ENCODE data around the gene ANKRA2. TPM values are rescaled to one million over a fixed set of nuclear protein-coding genes. Genes with fewer than 3 reads are reported as not detected.
A peak's percentile ranks its signal among the peaks of the same experiment; 100 is the strongest.

The ANKRA2 gene
- total and polyA plus RNA-seq, 2 of the 4 experiments (the other 2 are of a cell fraction): 10.8 to 12.5 TPM

DNA sequence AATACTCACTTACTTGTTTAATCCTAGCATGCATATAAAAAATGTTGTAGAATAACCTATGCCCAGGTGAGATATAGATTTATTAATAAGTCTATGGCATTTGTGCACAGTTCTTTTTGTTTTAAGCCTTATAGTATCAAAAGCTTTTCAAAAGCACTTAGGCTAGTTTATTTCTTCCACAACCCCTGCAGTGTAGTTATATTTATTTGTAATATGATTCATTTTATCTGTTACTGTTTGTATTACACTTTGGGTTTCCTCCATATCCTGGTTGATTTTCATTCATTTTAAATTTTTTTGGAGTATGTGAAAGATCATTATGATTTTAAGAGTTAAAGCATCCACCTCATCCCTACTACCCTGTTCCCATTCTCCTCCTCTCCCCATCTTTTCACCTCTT lies 41.8 kb upstream of the ANKRA2 start:
- no peak overlapping the region; the same call in 1 of the 2 replicates for H3K14ac ChIP-seq (replicated peaks; ENCODE audit: low read depth, low read length)
- POLR2A ChIA-PET (ENCODE audit: unreplicated experiment): no interaction called here

More for the DNA sequence above, 41.8 kb upstream of the ANKRA2 start:
- Histone ChIP-seq H3K4me1 (ENCODE audit: control insufficient read depth, insufficient read depth, low read length) (peaks cover 9% of the 10 kb centered on the region), H3K56ac (ENCODE audit: extremely low read depth, insufficient read depth, low read length) (no peak overlapping the region), H4K8ac (ENCODE audit: low read depth in 2 of 2, low read length in 2 of 2) (no peak overlapping the region), H3K36me3 (ENCODE audit: control insufficient read depth, insufficient read depth, low read length) (no peaks in the 10 kb centered on the region), H3K27me3 (ENCODE audit: control insufficient read depth, insufficient read depth, low read length) (no peaks in the 10 kb centered on the region), H3K27ac (ENCODE audit: insufficient read depth, low read length) (no peak overlapping the region), H2BK120ac (ENCODE audit: low read depth, low read length) (peak overlapping the region; percentile 40; the same call in 1 of the 2 replicates), H3K4ac (ENCODE audit: low read depth, low read length) (no peak overlapping the region), H4K91ac (ENCODE audit: insufficient read depth, low read depth, low read length) (no peak overlapping the region), H3K9ac (ENCODE audit: low read depth, low read length) (no peak overlapping the region), H2AK9ac (replicated peaks; ENCODE audit: low read depth, low read length, poor library complexity) (no peak overlapping the region), H3K79me1 (ENCODE audit: low read depth in 1 of 2, low read length in 2 of 2) (no peaks in the 10 kb centered on the region), H2BK15ac (ENCODE audit: low read depth, low read length) (no peak overlapping the region), H2AFZ (replicated peaks; ENCODE audit: low read length, poor library complexity) (no peak overlapping the region), H3K18ac (ENCODE audit: low read depth, low read length) (no peak overlapping the region), H3K23ac (ENCODE audit: low read depth, low read length) (no peak overlapping the region), H3K4me2 (ENCODE audit: low read depth, low read length) (peak overlapping the region; percentile 42; the same call in 1 of the 2 replicates), H4K5ac (ENCODE audit: low read depth, low read length) (no peak overlapping the region), H2AK5ac (ENCODE audit: low read depth, low read length) (no peak overlapping the region), H3K4me3 (ENCODE audit: insufficient read depth, low read depth, low read length) (no peak overlapping the region), H4K20me1 (ENCODE audit: insufficient read depth, low read length) (no peaks in the 10 kb centered on the region), H2BK5ac (ENCODE audit: low read depth, low read length, poor library complexity, severe bottlenecking) (no peak overlapping the region), H3K9me3 (ENCODE audit: control insufficient read depth, insufficient read depth, low read length) (no peaks in the 10 kb centered on the region), H2BK20ac (ENCODE audit: low read depth, low read length) (no peak overlapping the region), H3K9me1 (ENCODE audit: insufficient read depth, low read length) (peaks cover 10% of the 10 kb centered on the region)
- TF ChIP-seq, protein P1, sequence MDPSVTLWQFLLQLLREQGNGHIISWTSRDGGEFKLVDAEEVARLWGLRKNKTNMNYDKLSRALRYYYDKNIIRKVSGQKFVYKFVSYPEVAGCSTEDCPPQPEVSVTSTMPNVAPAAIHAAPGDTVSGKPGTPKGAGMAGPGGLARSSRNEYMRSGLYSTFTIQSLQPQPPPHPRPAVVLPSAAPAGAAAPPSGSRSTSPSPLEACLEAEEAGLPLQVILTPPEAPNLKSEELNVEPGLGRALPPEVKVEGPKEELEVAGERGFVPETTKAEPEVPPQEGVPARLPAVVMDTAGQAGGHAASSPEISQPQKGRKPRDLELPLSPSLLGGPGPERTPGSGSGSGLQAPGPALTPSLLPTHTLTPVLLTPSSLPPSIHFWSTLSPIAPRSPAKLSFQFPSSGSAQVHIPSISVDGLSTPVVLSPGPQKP (IDR thresholded peaks at IDR 0.05; ENCODE audit: borderline replicate concordance, low read depth, low read length): no peak
- no TSS peak for BruUV-seq (replicated peaks)
- DNase-seq (peak; percentile 18), ATAC-seq (ENCODE audit: low read depth) (peak; percentile 74)
- dilution Hi-C loops (cut with HindIII; ENCODE audit: low sequenced_read_pairs, unreplicated experiment) (no loop called here), intact Hi-C loops (cut with micrococcal nuclease) (no loop called here), in situ Hi-C loops (cut with MboI; ENCODE audit: low sequenced_read_pairs) (no loop called here)
- CTCF ChIA-PET: no interaction called here
